GM12878 (cell line): ENCODE results near the gene RAPSN.

ENCODE experiments used
- NR2C2 ChIP-seq: IDR thresholded peaks from 2 replicates; pipeline ENCODE4 v1.6.1; 2011; ENCODE audit warnings: borderline replicate concordance, low read depth; ENCODE audit not compliant: control insufficient read depth, insufficient read length
- POLR2AphosphoS2 ChIP-seq: IDR thresholded peaks from 2 replicates; pipeline ENCODE4 v1.6.1; 2011; ENCODE audit warnings: low read depth, mild to moderate bottlenecking, low read length, improper control_type of control experiment, moderate library complexity
- TCF7 ChIP-seq: IDR thresholded peaks from 2 replicates; pipeline ENCODE4 v1.6.1; 2014; ENCODE audit warnings: antibody characterized with exemption, borderline replicate concordance
- ZNF24 ChIP-seq: fragments of 450-650 bp; IDR thresholded peaks from 2 replicates; pipeline ENCODE4 v1.6.1; 2017; ENCODE audit warnings: antibody characterized with exemption, mild to moderate bottlenecking

DNA sequence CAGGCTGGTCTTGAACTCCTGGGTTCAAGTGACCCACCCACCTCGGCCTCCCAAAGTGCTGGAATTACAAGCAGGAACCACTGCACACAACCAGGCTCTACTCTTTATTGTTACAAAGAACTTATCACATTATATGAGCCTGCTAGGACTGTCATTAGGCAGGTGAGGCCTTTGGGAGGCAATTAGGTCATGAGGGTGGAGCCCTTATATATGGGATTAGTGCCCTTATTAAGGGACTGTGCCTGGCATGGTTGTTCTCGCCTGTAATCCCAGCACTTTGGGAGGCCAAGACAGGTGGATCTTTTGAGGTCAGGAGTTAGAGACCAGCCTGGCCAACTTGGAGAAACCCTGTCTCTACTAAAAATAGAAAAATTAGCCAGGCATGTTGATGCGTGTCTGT is 12.2 kb downstream of the RAPSN start:
- TF ChIP-seq POLR2AphosphoS2 (no peak), NR2C2 (no peak), TCF7 (no peak), ZNF24 (no peak)
